ENCODE data around the gene ZKSCAN5.

DNA sequence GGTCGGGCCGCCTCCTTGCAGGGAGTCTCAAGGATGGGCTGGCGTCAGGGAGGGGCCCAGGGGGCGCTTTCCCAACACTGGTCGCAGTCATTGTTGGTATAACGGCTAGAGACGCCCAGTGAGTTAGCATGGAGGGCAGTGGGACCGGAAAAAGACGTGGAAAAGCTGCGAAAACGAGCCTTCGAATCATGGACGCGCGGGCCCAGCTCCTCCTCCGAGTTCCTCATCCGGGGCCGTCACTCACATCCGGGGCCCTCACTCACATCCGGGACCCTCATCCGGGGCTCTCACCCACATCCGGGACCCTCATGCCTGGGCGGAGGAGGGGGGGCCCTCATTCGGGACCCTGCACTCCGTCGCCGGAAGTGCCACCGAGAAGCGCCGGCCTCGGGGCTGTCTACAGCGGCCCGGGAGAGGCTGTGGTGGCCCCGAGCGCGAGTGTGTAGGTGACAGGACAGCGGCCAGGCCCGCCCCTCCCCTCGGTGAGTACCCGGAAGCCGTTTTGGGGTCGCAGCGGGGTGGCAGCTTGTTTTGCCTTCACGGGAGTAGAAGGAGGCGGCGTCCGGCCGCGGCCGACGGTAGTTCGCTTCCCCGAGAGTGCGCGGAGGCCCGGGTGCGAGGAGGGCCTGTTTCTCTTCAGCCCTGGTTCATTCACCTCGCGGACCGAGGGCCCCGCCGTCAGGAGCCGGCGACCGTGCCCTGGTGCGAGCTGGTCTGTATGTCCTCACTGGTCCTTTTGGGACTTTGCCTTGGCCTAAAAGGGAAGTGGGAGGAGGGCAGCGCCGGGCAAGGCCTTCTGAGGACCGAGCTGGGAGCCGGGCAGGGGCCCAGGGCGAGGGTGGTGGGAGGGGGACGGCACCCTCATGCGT lies 54.1 kb downstream of the ZKSCAN5 start, which contains the start of gene ZNF655:
- TF ChIP-seq, protein P1, sequence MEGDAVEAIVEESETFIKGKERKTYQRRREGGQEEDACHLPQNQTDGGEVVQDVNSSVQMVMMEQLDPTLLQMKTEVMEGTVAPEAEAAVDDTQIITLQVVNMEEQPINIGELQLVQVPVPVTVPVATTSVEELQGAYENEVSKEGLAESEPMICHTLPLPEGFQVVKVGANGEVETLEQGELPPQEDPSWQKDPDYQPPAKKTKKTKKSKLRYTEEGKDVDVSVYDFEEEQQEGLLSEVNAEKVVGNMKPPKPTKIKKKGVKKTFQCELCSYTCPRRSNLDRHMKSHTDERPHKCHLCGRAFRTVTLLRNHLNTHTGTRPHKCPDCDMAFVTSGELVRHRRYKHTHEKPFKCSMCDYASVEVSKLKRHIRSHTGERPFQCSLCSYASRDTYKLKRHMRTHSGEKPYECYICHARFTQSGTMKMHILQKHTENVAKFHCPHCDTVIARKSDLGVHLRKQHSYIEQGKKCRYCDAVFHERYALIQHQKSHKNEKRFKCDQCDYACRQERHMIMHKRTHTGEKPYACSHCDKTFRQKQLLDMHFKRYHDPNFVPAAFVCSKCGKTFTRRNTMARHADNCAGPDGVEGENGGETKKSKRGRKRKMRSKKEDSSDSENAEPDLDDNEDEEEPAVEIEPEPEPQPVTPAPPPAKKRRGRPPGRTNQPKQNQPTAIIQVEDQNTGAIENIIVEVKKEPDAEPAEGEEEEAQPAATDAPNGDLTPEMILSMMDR (IDR thresholded peaks at IDR 0.05) = no peak
- no peak for TF ChIP-seq EZH2 (IDR thresholded peaks at IDR 0.05; ENCODE audit: borderline replicate concordance, insufficient read depth, low read depth, low read length, poor library complexity, severe bottlenecking)

All from B cell (primary cell).